HG02759 (cell line): ENCODE measurements around the gene GTPBP4.
"Not testable (repeated sequence)": the region's sequence is repeated elsewhere in the genome, so short reads cannot be mapped to it uniquely, and the experiment has no call there.

Source experiments
- ATAC-seq: cut with Tn5 transposase; IDR thresholded peaks from one replicate; pipeline ENCODE4 v1.9.1; 2021; ENCODE audit warnings: mild to moderate bottlenecking, moderate library complexity; ENCODE audit not compliant: unreplicated experiment

GTPBP4 gene

DNA sequence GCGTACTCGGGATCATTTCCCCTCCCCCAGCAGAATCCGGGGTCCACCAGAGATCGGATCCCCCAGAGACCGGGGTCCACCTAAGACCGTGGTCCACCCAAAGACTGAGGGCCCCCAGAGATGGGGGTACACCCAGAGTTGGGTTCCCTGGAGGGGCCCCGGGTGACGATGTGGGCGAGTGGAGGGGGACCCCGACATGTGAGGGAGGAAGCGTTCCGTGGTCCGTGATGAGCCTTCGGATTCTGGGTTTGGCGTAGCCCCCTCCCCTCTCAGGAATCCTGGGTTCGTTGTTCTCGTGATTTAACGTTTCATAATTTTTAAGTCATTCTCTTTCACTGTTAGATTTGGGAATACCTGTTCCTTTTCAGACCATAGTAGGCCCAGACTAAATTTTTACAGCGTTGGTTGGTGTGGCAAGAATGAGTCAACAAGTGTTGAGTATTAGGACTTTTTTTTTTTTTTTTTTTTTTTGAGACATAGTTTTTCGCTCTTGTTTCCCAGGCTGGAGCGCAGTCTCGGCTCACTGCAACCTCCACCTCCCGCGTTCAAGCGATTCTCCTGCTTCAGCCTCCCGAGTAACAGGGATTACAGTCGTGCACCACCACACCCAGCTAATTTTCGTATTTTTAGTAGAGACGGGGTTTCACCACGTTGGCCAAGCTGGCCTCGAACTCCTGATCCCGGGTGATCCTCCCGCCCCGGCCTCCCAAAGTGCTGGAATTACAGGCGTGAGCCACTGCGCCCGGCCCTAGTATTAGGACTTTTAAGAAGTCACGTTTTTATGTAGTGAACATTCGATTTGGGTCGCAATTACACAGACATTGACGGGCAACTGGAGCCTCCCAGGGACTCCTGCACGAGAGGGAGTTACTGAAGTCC lies 672 bp downstream of the GTPBP4 start:
- ATAC-seq, result no peak

GRCh38 chr10:990808-991207 lies 2.6 kb downstream of the GTPBP4 start:
- no peak for ATAC-seq

GRCh38 chr10:992467-992866 lies 4.2 kb downstream of the GTPBP4 start:
- ATAC-seq, result no peak

GRCh38 chr10:992871-993270 lies 4.6 kb downstream of the GTPBP4 start:
- no peak for ATAC-seq

GRCh38 chr10:994836-995558 lies 6.8 kb downstream of the GTPBP4 start:
- ATAC-seq, result no peak

DNA sequence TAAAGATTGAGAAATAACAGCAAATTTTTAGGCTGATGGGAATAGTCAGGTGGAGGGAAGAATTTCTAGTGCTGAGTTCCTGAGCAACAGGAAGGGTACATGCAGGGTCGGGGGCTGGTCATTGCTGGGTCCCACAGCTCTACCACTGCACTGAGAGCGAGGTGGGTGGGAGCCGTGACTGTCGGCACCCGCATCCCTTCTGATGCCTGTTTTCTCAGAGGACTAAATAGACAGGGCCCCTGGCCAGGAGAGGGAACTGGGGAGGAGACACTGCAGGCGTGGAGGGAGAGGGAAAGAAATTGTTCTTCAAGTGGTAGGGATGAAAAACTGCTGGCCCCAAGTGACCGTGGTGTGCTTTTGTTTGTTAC lies 7.3 kb downstream of the GTPBP4 start:
- ATAC-seq, result no peak

GRCh38 chr10:996031-996430 lies 7.8 kb downstream of the GTPBP4 start:
- no peak for ATAC-seq

GRCh38 chr10:997266-998022 lies 9.2 kb downstream of the GTPBP4 start:
- ATAC-seq, result no peak

- ATAC-seq, result no peak
These were observed 14.3 kb downstream of the GTPBP4 start for GRCh38 chr10:1002425-1003006.

GRCh38 chr10:1003884-1004670 lies 15.8 kb downstream of the GTPBP4 start:
- ATAC-seq, result no peak

DNA sequence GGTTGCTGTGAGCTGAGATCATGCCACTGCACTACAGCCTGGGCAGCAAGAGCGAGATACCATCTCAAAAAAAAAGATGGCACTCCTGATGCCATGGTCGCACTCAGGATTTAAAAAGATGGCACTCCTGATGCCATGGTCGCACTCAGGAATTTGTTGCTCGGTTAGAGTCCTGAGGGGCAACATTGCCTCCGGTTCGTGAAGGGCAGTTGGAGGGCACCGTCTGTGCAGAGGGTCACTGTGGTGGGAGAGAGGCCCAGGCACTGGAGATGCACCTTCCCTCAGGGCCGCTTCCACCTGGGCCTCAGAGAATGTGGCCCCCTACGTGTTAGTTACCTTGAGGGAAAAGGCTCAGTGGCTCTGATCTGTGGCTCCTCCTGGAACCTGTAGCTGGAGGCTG lies 18.3 kb downstream of the GTPBP4 start:
- ATAC-seq, result no peak

- no peak for ATAC-seq
These were observed 19.3 kb downstream of the GTPBP4 start for GRCh38 chr10:1007583-1007982.

DNA sequence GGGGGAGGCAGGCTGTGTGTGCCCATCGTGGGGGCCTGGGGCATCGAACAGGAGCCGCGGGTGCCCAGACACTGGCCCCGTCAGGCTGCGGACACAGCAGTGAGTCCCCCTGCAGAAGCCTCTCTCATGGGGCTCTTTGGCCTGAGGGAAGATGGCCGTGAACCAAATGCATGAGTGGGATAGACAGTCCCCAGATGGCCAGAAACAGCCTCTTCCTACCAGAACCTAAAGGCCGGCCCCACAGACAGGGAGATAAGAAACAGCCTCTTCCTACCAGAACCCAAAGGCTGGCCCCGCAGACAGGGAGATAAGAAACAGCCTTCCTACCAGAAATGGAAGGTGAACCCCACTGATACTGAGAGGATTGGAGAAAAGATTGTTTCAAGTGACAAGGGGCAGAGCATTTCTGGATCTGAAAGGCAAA lies 20.8 kb downstream of the GTPBP4 start:
- no peak for ATAC-seq

DNA sequence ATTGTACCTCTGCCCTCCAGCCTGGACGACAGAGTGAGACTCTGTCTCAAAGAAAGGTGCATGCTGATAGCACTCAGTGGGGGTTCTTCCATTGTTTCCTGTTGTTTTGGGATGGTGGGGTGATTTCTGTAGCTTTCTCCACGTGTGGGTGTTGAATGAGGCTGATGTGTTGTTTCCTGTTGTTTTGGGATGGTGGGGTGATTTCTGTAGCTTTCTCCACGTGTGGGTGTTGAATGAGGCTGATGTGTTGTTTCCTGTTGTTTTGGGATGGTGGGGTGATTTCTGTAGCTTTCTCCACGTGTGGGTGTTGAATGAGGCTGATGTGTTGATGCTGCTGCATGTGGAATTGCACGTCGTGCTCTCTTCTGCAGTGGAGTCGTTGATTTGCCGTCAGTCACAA lies 21.7 kb downstream of the GTPBP4 start:
- ATAC-seq, result not testable (repeated sequence)

GRCh38 chr10:1010703-1011102 lies 22.5 kb downstream of the GTPBP4 start:
- ATAC-seq, result no peak

DNA sequence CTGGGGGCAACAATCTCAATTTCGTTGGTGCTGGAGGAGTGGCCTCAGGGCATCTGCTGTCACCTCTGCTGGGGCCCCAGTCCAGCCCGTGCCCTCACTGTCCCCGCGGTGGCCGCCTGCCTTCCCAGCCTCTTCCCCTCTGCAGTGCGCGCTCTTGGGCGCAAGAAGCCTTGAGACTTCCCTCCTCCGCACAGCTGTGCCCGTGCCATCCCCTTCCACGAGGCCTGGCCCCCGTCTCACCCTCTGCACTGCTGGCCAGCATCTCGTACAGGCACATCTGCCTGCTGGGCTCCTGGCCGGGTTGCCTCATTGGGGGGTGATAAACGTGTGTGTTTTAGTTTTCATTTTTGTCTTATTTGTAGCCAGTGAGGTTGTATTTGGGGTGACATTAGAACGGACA lies 23.5 kb downstream of the GTPBP4 start:
- ATAC-seq, result no peak

- no peak for ATAC-seq
These were observed 27.5 kb downstream of the GTPBP4 start for GRCh38 chr10:1015688-1016087.

DNA sequence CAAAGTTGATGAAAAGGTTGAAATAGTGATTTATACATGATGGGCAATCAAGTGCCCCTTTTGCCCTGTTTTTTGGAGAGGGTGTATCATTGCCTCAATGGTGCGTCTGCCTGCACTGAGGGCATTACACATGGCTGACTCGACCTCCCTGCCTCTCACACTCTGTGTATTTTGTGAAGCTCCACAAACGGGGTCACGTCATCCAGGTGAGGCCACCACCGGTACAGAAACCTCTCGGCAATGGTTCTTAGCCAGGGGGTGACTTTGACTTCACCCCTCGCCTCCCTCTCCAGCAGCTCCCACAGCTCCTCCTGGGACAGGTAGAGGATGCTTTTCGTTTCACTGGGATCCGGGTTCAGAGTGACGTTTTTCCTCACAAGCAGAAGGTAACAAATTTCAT lies 31.1 kb downstream of the GTPBP4 start:
- ATAC-seq, result no peak

DNA sequence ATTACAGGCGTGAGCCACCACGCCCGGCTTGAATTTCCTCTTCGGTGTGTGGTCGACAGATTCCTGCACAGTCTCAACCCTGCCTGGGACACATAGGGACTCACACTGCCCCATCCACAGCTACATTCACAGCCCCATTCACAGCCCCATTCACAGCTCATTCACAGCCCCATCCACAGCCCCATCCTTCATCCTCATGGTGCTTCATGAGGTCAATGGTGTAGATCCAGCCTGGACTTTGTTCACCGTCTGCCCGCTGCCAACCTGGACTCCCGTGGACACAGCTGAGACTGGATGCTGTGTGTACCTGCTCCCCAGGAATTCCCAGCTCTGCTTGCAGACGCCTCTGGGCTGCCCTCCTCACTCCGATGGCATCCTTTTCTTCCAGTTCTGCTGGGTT lies 32.2 kb downstream of the GTPBP4 start:
- ATAC-seq, result no peak

DNA sequence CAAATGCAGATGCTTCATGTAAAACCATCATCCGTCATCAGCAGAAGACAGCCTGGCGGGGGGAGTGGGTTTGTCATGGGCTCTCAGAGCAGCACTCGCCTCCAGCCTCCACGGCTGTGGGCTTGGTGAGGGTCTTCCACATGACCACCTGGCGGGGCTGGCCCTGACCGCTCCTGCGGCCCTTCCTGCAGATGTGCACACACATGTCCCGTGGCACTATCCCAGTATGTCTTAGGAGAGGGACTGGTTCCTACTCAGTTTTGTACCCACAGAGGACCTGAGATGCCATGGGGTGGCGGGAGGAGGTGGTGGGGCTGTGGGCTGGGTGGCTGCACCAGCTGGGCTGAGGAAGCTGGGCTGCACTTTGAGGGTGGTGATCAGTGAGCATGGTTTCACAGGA lies 32.7 kb downstream of the GTPBP4 start:
- ATAC-seq, result no peak
